HG03354 (cell line): ENCODE measurements around the gene FAM186B.

Experiments used
- ATAC-seq: cut with Tn5 transposase; IDR thresholded peaks from one replicate; pipeline ENCODE4 v1.9.1; 2021; ENCODE audit warnings: mild to moderate bottlenecking; ENCODE audit not compliant: unreplicated experiment, poor library complexity, severe bottlenecking

Gene FAM186B

GRCh38 chr12:49580572-49581535 is 24.6 kb downstream of the FAM186B start:
- ATAC-seq, result no peak

DNA sequence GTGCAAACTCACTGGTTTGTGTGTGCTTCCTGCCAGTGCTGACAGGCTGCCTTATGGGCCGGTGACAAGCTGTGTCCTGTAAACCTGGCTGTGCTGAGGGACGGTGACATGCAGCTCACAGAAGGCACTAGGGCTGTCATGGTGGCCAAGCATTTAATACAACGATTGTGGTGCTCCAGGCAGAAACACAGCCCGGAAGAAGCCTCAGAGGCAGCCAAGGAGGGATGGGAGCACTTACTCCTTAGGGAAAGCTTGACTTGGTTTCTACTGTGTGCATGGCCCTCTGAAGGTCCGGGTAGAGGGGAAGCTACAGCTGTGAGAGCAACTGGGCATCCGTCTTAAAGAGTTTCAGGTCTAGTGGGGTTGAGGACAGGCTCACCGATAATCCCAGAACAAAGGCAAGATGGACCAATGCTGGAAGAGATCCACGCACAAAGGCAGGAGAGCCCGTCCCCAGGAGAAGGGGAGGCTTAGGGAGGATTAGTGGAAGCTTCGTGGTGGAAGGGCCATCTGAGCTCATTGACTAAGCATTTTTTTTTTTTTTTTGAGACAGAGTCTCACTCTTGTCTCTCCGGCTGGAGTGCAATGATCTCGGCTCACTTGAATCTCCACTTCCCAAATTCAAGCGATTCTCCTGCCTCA is 26.8 kb downstream of the FAM186B start:
- no peak for ATAC-seq

DNA sequence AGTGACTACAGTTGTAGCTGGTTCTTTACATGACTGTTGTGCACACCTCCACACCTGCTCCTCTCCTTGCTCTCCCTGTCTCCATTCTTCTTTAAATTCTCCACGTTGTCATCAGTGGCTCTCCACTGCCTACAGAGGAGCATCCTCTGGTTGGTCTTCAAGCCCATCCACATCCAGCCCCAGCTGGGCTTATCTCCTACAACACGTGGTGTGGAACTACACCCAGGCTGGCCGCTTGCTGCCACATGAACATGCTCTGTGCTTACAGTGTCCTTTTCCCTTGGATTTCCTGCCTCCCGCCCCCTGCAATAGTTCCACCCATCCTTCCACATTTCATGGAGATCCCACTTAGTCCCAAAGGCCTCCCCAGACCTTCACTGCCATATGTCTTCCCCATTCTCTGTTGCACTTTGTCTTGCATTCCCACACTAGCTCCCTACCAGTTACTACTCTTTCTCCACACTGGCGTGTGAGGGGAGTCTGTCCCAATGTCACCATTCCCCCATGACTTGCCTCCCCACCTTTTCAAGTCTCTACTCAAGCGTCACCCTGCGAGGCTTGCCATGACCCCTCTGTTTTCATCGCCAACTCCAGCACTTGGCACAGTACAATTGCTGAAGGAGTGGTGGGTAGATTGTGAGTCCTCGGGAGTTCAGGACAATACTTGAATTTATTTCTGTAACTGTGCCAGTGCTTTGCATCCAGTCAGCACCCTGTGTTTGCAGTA is 27.7 kb downstream of the FAM186B start:
- no peak for ATAC-seq

GRCh38 chr12:49568442-49569162 is 36.8 kb downstream of the FAM186B start:
- peak; percentile 34 for ATAC-seq

- ATAC-seq, result peak; percentile 87
Observed at GRCh38 chr12:49567611-49568441, 37.6 kb downstream of the FAM186B start, which contains the start of gene MCRS1. Gene MCRS1 (minus strand): TSS chr12:49568142. CDS start chr12:49566731, 1,411 bp downstream.

GRCh38 chr12:49567302-49567610 is 38.2 kb downstream of the FAM186B start:
- ATAC-seq, result peak; percentile 10

DNA sequence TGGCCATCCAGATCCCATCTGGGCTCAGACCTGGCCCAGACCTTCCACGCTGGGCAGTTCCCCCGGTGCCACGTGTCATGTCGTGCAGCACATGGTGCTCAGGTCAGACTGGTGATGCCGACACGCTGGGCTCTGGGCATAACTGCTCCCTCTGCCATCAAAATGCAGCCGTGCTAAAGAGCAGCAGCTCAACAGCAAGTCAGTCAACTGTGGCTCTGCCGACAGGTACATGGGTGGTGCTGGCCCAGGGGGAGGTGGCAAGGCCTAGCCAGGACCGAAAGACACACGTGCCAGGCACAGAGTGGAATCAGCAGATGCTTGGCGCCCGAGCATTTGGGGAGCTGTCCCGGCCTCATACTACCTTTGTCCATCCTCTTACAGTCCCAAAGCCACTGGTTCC is 39.1 kb downstream of the FAM186B start:
- ATAC-seq, result no peak

GRCh38 chr12:49565406-49566265 is 39.8 kb downstream of the FAM186B start:
- no peak for ATAC-seq

DNA sequence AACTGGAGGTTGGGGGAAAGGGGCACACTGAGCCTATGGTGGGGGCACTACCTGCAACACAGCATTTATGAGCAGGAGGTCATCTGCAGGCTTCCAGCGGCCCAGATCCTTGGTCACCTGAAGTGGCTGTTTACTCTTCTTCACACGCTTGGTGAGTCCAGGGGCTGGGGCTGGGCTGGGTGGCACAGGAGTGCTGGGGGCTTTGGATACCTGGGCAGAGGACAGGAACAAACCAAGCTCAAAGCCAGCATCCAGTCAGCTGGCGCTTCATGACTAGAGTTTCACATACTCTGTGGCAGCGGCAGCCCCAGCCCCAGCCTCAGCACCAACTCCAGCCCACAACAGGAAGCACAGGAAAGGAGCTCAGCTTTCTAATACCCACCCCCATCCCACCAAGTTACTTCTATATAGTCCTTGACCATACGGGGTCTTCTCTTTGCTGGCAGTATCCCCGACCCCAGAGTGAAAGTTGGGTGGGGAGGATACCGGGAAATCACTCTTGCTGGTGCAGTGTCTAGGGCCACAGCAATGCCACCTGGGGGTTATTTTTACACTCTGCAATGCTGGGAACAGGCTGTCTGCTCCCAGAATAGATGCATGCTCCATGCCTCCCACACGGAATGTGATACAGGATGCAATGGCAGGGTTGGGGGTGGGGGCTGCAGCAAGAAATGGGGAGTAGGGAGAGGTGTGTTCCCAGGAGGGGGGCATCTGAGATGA is 40.6 kb downstream of the FAM186B start:
- ATAC-seq, result no peak

DNA sequence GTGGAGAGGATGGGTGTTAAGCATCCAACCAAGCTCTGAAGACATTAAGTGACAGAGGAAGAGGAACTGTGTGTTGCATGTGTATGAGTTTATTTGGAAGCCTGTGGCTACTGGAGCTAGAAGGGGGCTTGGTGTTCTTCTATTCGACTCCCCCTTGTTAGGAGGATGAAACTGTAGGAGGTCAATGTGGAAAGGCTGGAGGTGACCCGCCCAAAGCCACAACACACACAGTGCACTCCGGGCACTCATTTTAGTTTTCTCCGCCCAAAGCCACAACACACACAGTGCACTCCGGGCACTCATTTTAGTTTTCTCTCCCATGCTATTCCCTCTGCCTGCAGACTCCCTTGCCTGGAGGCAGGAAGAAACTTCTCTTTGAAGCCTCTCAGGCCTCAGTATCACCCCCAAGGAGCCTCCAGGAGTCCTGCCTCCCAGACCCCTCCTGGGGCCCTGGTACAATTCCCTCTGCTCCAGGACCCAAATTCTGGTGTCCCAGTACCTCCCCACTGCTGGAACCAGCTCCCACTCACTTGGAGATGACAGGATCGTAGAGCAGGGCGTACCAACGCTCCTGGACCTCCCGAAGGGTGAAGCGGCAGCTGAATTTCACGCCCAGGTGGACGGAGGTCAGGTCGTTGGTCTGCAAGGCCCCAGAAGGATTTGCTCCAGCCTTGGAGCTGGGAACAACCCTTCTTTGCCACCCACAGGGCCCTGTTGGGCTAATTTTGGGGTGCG is 41.3 kb downstream of the FAM186B start:
- ATAC-seq, result no peak

DNA sequence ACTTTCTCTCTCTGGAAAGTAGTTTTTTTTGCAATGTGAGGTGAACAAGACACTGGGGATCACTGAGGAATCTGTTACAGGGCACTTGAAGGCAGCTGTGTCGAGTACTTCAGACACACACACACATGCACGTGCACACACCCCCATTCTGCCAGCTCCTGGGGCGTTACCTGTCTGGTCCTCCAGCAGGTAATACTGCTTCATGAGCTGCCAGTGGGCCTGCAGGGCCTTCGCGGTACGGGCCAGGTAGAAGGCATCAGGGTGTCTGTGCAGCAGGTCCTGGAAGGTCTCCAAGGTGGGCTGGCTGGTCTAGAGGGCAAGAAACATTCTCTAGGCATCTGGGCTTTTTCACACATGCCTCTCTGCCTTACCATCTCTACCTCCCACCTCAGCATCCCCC is 42.6 kb downstream of the FAM186B start:
- ATAC-seq, result no peak

DNA sequence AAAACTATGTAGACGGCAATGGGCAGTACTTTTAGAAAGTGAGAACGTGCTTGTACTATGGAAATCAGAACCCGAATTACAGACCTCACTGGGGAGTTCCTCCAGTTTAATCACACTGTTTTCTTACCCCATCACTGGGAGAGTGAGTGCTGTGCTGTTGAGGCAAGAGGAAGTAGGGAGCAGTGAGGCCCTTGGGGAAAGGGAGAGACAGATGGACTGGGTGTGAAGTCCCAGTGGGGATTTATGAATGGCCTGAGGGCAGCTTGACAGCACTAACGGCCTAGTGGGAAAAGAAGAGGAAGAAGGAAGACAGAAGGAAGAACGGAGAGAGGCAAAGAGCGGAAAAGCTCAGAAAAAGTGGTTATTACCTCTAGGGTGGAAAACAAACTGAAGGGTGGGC is 43.2 kb downstream of the FAM186B start:
- no peak for ATAC-seq

DNA sequence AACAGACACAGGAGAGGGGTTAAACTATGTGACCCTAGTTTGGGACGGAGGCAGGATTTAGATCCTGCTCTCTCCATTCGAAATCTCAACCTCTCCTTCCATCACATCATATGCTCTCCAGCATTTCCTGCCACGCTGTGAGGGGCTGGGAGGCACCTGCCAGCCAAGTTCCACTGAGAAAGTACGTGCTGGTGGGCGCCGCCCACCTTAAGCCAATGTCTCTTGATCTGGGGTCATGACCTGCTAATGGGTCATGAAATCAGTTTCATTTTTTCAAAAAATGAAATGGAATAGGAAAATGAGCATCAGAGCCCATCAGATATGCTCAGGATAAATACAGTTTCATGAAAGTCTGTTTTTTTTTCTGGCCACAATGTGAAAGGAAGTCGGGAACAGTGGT is 44.7 kb downstream of the FAM186B start:
- no peak for ATAC-seq

DNA sequence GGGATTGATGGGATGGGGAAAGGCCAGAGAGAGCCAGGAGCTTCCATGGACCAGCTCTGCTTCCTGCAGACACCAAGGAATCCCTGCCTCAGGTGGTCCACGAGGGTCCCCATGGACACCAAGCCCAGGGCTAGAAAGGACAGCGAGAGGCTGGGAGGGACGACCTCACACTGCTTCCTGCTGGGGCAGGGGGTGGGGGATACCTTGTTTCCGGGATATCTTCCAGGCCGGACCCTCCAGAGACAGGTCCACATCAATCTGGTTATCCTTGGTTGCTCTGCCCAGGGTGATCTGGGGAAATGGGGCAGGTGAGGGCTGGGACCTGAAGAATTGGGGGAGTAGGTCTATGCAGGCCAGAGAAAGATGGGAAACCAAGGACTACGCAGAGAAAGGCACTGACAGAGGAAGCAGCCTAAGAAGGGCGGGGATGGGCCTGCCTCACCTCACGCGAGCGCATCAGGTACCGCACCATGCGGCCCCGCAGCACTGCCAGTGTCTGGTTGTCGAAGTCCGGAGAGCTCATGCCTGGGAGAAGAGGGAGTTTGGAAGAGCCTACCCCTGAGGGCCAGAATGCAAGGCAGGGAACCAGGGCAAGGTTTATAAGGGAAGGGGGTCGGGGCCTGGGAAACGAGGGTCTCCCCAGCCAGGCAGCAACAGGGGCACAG is 46.3 kb downstream of the FAM186B start:
- ATAC-seq, result no peak

- ATAC-seq, result no peak
Observed at GRCh38 chr12:49558526-49558925, 46.9 kb downstream of the FAM186B start.

DNA sequence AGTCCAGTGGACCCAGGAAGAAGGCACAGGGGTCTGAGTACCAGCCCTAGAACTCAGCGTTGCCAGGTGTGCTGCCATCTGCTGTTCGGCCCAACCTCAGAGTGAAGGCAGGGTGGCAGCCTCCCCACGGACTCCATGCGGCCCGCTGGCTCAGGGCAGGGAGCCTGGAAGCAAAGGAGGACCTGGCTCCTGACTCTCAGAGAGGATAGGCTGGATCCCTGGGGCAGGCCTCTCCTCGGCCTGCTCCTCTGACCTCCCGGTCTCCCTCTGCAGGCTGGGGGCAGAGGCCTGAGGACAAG is 47.6 kb downstream of the FAM186B start:
- ATAC-seq, result no peak
